ENCODE data around the gene NFATC2.

NFATC2 gene

GRCh38 chr20:51354769-51355319 lies 187.7 kb downstream of the NFATC2 start:
- no peak overlapping the region for H3K4me3 ChIP-seq (ENCODE audit: low read depth, low read length)
- no peak for TF ChIP-seq CTCF (IDR thresholded peaks at IDR 0.05; ENCODE audit: borderline replicate concordance, insufficient read depth, low read depth, low read length)

GRCh38 chr20:51354191-51354768 lies 188.2 kb downstream of the NFATC2 start:
- no peak for TF ChIP-seq CTCF (IDR thresholded peaks at IDR 0.05; ENCODE audit: borderline replicate concordance, insufficient read depth, low read depth, low read length)

GRCh38 chr20:51353491-51353890 lies 189.0 kb downstream of the NFATC2 start:
- H3K4me3 ChIP-seq (ENCODE audit: low read depth, low read length) = no peak overlapping the region
- no peak for TF ChIP-seq CTCF (IDR thresholded peaks at IDR 0.05; ENCODE audit: borderline replicate concordance, insufficient read depth, low read depth, low read length)

More at GRCh38 chr20:51354191-51354768, 188.2 kb downstream of the NFATC2 start:
- H3K4me3 ChIP-seq (ENCODE audit: low read depth, low read length) = no peak overlapping the region

- H3K4me3 ChIP-seq (ENCODE audit: low read depth, low read length) = no peak overlapping the region
- TF ChIP-seq CTCF (IDR thresholded peaks at IDR 0.05; ENCODE audit: borderline replicate concordance, insufficient read depth, low read depth, low read length) = no peak
Observed at GRCh38 chr20:51352791-51353190, 189.7 kb downstream of the NFATC2 start.

GRCh38 chr20:51350941-51351631 lies 191.4 kb downstream of the NFATC2 start:
- no peak for TF ChIP-seq CTCF (IDR thresholded peaks at IDR 0.05; ENCODE audit: borderline replicate concordance, insufficient read depth, low read depth, low read length)
- H3K4me3 ChIP-seq (ENCODE audit: low read depth, low read length) = no peak overlapping the region

- no peak for TF ChIP-seq CTCF (IDR thresholded peaks at IDR 0.05; ENCODE audit: borderline replicate concordance, insufficient read depth, low read depth, low read length)
Observed at GRCh38 chr20:51348876-51349275, 193.6 kb downstream of the NFATC2 start.

GRCh38 chr20:51347831-51348230 lies 194.7 kb downstream of the NFATC2 start:
- no peak for TF ChIP-seq CTCF (IDR thresholded peaks at IDR 0.05; ENCODE audit: borderline replicate concordance, insufficient read depth, low read depth, low read length)
- no peak overlapping the region for H3K4me3 ChIP-seq (ENCODE audit: low read depth, low read length)

More at GRCh38 chr20:51348876-51349275, 193.6 kb downstream of the NFATC2 start:
- no peak overlapping the region for H3K4me3 ChIP-seq (ENCODE audit: low read depth, low read length)

Measured in GM12875 (cell line).